HS-5 (cell line): ENCODE results near the gene LRRC1.

Source experiments
- DNase-seq: peaks from one replicate; pipeline ENCODE4 v3.0.0-alpha.2; 2012; ENCODE audit warnings: low read depth

The LRRC1 gene

GRCh38 chr6:53815381-53816119 lies 20.7 kb downstream of the LRRC1 start:
- DNase-seq, result no peak

GRCh38 chr6:53818858-53819609 lies 24.2 kb downstream of the LRRC1 start:
- no peak for DNase-seq

- no peak for DNase-seq
Observed at GRCh38 chr6:53822401-53823125, 27.8 kb downstream of the LRRC1 start.

GRCh38 chr6:53824714-53825113 lies 29.9 kb downstream of the LRRC1 start:
- no peak for DNase-seq

GRCh38 chr6:53825532-53826321 lies 30.9 kb downstream of the LRRC1 start:
- DNase-seq, result no peak

- no peak for DNase-seq
Observed at GRCh38 chr6:53827531-53827930, 32.7 kb downstream of the LRRC1 start.

- DNase-seq, result no peak
Observed at GRCh38 chr6:53828215-53828614, 33.4 kb downstream of the LRRC1 start.

- no peak for DNase-seq
Observed at GRCh38 chr6:53828966-53829697, 34.3 kb downstream of the LRRC1 start.

GRCh38 chr6:53829698-53830221 lies 35.0 kb downstream of the LRRC1 start:
- no peak for DNase-seq

- no peak for DNase-seq
Observed at GRCh38 chr6:53830366-53830765, 35.6 kb downstream of the LRRC1 start.

- DNase-seq, result no peak
Observed at GRCh38 chr6:53831081-53831869, 36.5 kb downstream of the LRRC1 start.

GRCh38 chr6:53831936-53832660 lies 37.3 kb downstream of the LRRC1 start:
- DNase-seq, result no peak

GRCh38 chr6:53833155-53833554 lies 38.4 kb downstream of the LRRC1 start:
- DNase-seq, result no peak

- no peak for DNase-seq
Observed at GRCh38 chr6:53834132-53834531, 39.3 kb downstream of the LRRC1 start.

- DNase-seq, result no peak
Observed at GRCh38 chr6:53837865-53838769, 43.3 kb downstream of the LRRC1 start.

- no peak for DNase-seq
Observed at GRCh38 chr6:53840027-53840426, 45.2 kb downstream of the LRRC1 start.

GRCh38 chr6:53845280-53846195 lies 50.7 kb downstream of the LRRC1 start:
- DNase-seq, result no peak
